Astrocyte of the spinal cord (primary cell): ENCODE measurements around the gene WFDC10B.
"Not testable (repeated sequence)": the region's sequence is repeated elsewhere in the genome, so short reads cannot be mapped to it uniquely, and the experiment has no call there.

Source experiments
- DNase-seq: peaks from one replicate; pipeline ENCODE4 v3.0.0; 2011; ENCODE audit warnings: low read depth, low spot score
- H3K4me3 ChIP-seq: 2 replicates; pipeline ENCODE4 v1.5.1; 2011; ENCODE audit warnings: low read depth, mild to moderate bottlenecking, low read length, moderate library complexity
- CTCF ChIP-seq: IDR thresholded peaks from 2 replicates; pipeline ENCODE4 v1.5.1; 2012; ENCODE audit warnings: low read depth, mild to moderate bottlenecking, low read length, inconsistent platforms
- in situ Hi-C: cut with HindIII; loops from 2 replicates; pipeline ENCODE4 v1.10.0; 2017; ENCODE audit warnings: low sequenced_read_pairs

Gene WFDC10B

GRCh38 chr20:45735552-45735951, 30.7 kb upstream of the WFDC10B start:
- in situ Hi-C loops: no loop called here
- no peak for DNase-seq
- TF ChIP-seq CTCF: no peak
- no peak overlapping the region for H3K4me3 ChIP-seq

GRCh38 chr20:45732199-45732598, 27.4 kb upstream of the WFDC10B start:
- in situ Hi-C loops: no loop called here
- DNase-seq: no peak
- no peak for TF ChIP-seq CTCF
- H3K4me3 ChIP-seq: no peak overlapping the region

- no peak for DNase-seq
- no peak overlapping the region for H3K4me3 ChIP-seq
- no peak for TF ChIP-seq CTCF
- in situ Hi-C loops: no loop called here
These were observed 22.2 kb upstream of the WFDC10B start for GRCh38 chr20:45727044-45727443.

- in situ Hi-C loops: no loop called here
These were observed 20.3 kb upstream of the WFDC10B start for GRCh38 chr20:45725134-45725533.

GRCh38 chr20:45722047-45722446, 17.2 kb upstream of the WFDC10B start, which contains the start of gene SPINT4:
TSS of gene SPINT4 (plus strand) at chr20:45722347. CDS start at chr20:45722368, 21 bp downstream.
- in situ Hi-C loops: no loop called here
- H3K4me3 ChIP-seq: no peak within 1 kb of the TSS
- no peak for TF ChIP-seq CTCF
- no peak for DNase-seq

More at GRCh38 chr20:45725134-45725533, 20.3 kb upstream of the WFDC10B start:
- no peak for TF ChIP-seq CTCF
- H3K4me3 ChIP-seq: no peak overlapping the region
- no peak for DNase-seq

GRCh38 chr20:45716141-45716688, 11.4 kb upstream of the WFDC10B start:
- in situ Hi-C loops, H3K4me3 ChIP-seq, DNase-seq: not testable (repeated sequence)

GRCh38 chr20:45701873-45702272, 2.9 kb downstream of the WFDC10B start, which contains the start of gene WFDC13:
TSS of gene WFDC13 (plus strand) at chr20:45702038. CDS start at chr20:45702124, 86 bp downstream.
- no peak for TF ChIP-seq CTCF
- H3K4me3 ChIP-seq: no peak within 1 kb of the TSS
- no peak for DNase-seq
- in situ Hi-C loops: no loop called here
